ENCODE results near the gene TDP1. TPM values are rescaled to one million over a fixed set of nuclear protein-coding genes. Genes with fewer than 3 reads are reported as not detected.

TDP1 gene
- total and polyA plus RNA-seq, 7 donors: 1.7 to 13.1 (median 4.4) TPM

GRCh38 chr14:90091393-90091792, 135.7 kb downstream of the TDP1 start:
- Histone ChIP-seq H3K4me3 (no peak overlapping the region), H3K4me1 (no peaks in the 10 kb centered on the region), H3K27ac (no peak overlapping the region), H3K27me3 (ENCODE audit: insufficient read depth in 3 of 3, low read length in 2 of 3) (no peaks in the 10 kb centered on the region), H3K9me3 (no peaks in the 10 kb centered on the region), H3K36me3 (ENCODE audit: insufficient read depth in 1 of 2, low read depth in 1 of 2) (no peaks in the 10 kb centered on the region)
- no peak for ATAC-seq
- 7 to 9% (median 9%) methylated on average over 1 of the region's 1 CpG for WGBS, 3 donors
- no peak for DNase-seq
- intact Hi-C loops (cut with DNase I): no loop called here
- TF ChIP-seq CTCF (IDR thresholded peaks at IDR 0.05): no peak

- H3K4me1 ChIP-seq: no peaks in the 10 kb centered on the region
- 68 to 75% (median 75%) methylated on average over 2 of the region's 2 CpGs for WGBS, 3 donors
- no peak overlapping the region for H3K4me3 ChIP-seq
- H3K9me3 ChIP-seq: no peaks in the 10 kb centered on the region
- ATAC-seq (no peak), DNase-seq (no peak)
- TF ChIP-seq CTCF (IDR thresholded peaks at IDR 0.05): no peak
- no peaks in the 10 kb centered on the region for H3K36me3 ChIP-seq (ENCODE audit: insufficient read depth in 1 of 2, low read depth in 1 of 2)
- no peak overlapping the region for H3K27ac ChIP-seq
- intact Hi-C loops (cut with DNase I): no loop called here
- H3K27me3 ChIP-seq (ENCODE audit: insufficient read depth in 3 of 3, low read length in 2 of 3): no peaks in the 10 kb centered on the region
Measured at GRCh38 chr14:90093942-90094595, 138.3 kb downstream of the TDP1 start.

Other genes starting within 250 kb of the TDP1 start
- 1 to 10 TPM in 3 of 4 donors, under 1 TPM in 1; 0.59 to 4.2 (median 1.5) TPM for gene EFCAB11, start 1.2 kb upstream of the TDP1 start, total RNA-seq
- 1 to 10 TPM; 2.4 to 5.3 (median 2.5) TPM for gene EFCAB11, start 1.2 kb upstream of the TDP1 start, polyA plus RNA-seq
- gene KCNK13, start 106.1 kb downstream of the TDP1 start, total RNA-seq: under 1 TPM in 1 of 4 donors, not detected in 3; 0.30 TPM
- gene KCNK13, start 106.1 kb downstream of the TDP1 start, polyA plus RNA-seq: under 1 TPM; 0.01 to 0.04 (median 0.03) TPM